AG08396 (cell line): ENCODE results near the gene CCDC178.
A peak's percentile ranks its signal among the peaks of the same experiment; 100 is the strongest.
"Not testable (repeated sequence)": the region's sequence is repeated elsewhere in the genome, so short reads cannot be mapped to it uniquely, and the experiment has no call there.

Experiments
- DNase-seq: peaks from one replicate; pipeline ENCODE4 v3.0.0; 2012; ENCODE audit warnings: low spot score, mixed read lengths

CCDC178 gene

GRCh38 chr18:33231474-33232317 lies 208.8 kb downstream of the CCDC178 start:
- DNase-seq, result peak; percentile 21

GRCh38 chr18:33212363-33212762 lies 228.2 kb downstream of the CCDC178 start:
- DNase-seq, result no peak

- no peak for DNase-seq
Observed at GRCh38 chr18:33210575-33211189, 229.8 kb downstream of the CCDC178 start.

GRCh38 chr18:33205777-33206176 lies 234.7 kb downstream of the CCDC178 start:
- DNase-seq, result no peak

GRCh38 chr18:33201509-33201926 lies 239.0 kb downstream of the CCDC178 start:
- no peak for DNase-seq

- no peak for DNase-seq
Observed at GRCh38 chr18:33195795-33196194, 244.7 kb downstream of the CCDC178 start.

GRCh38 chr18:33194793-33195192 lies 245.7 kb downstream of the CCDC178 start:
- DNase-seq, result no peak

GRCh38 chr18:33184958-33185357 lies 255.6 kb downstream of the CCDC178 start:
- no peak for DNase-seq

GRCh38 chr18:33184175-33184574 lies 256.3 kb downstream of the CCDC178 start:
- DNase-seq, result no peak

- DNase-seq, result no peak
Observed at GRCh38 chr18:33183136-33183535, 257.4 kb downstream of the CCDC178 start.

- no peak for DNase-seq
Observed at GRCh38 chr18:33181016-33181415, 259.5 kb downstream of the CCDC178 start.

GRCh38 chr18:33169218-33169617 lies 271.3 kb downstream of the CCDC178 start:
- DNase-seq, result no peak

GRCh38 chr18:33164121-33164520 lies 276.4 kb downstream of the CCDC178 start:
- not testable (repeated sequence) for DNase-seq

- DNase-seq, result no peak
Observed at GRCh38 chr18:33161131-33161530, 279.4 kb downstream of the CCDC178 start.

- DNase-seq, result no peak
Observed at GRCh38 chr18:33159151-33159550, 281.4 kb downstream of the CCDC178 start.

- no peak for DNase-seq
Observed at GRCh38 chr18:33157893-33158292, 282.6 kb downstream of the CCDC178 start.

GRCh38 chr18:33156906-33157470 lies 283.5 kb downstream of the CCDC178 start:
- DNase-seq, result no peak

- no peak for DNase-seq
Observed at GRCh38 chr18:33154049-33154448, 286.5 kb downstream of the CCDC178 start.

- no peak for DNase-seq
Observed at GRCh38 chr18:33152376-33152775, 288.1 kb downstream of the CCDC178 start.

GRCh38 chr18:33147811-33148210 lies 292.7 kb downstream of the CCDC178 start:
- not testable (repeated sequence) for DNase-seq

- no peak for DNase-seq
Observed at GRCh38 chr18:33146014-33146413, 294.5 kb downstream of the CCDC178 start.

- no peak for DNase-seq
Observed at GRCh38 chr18:33135951-33136660, 304.4 kb downstream of the CCDC178 start.
